ENCODE measurements around the gene RCOR2.

Gene RCOR2

DNA sequence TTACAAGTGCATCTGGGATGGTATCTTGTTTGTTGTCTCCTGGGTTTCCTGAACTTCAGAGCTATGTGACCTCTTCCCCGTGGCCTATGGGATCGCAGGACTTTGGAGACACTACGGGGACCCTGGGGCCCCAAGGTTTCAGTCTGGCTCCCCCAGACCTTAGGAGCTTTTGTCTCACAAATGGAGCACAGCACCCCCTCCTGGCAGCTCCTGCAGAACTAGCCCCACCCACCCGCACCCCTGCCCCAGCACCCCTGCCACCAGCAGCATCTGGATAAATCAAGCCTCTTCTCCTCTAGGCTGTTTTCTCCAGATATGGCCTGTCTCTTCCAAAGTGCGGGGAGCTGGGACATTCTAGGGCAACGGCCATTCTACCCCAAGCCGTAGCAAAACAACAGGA is 10.4 kb downstream of the RCOR2 start:
- no peak for FAIRE-seq

DNA sequence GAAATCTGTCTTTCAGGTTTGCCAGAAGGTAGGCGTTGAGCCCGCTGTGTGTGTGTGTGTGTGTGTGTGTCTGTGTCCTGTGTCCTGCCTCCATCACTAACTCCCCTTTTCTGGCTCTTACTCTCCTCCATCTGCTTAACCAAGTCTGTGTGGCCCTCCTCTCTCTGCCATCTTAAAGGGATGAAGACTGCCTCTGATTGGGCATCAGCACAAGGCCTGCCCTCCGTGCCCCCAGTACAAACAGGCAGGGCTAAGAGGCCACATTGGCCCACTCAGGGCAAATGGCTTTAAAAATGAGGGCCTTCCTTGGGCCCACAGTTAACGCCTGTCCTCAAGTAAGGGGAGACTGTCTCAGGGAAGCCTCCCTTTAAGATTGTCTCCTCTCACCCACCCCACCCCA is 10.9 kb downstream of the RCOR2 start:
- FAIRE-seq: no peak

DNA sequence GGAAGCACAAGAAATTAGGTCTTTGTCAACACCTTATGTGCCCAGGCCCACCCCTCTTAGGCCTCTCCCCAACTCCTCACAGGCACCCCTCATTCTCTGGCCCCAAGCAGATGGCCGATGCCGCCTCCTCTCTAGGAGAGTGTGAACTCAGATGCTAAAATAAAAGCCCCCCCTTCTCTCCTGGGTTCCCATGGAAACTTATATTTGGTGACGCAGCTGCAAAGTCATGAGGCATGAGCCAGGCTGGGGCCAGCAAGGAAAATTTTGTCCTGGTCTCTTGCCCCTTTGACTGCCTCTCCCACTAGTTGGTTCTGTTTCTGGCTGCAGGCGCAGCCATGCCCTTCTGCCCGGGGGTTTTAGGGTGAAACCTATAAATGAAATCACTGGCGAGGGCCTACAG is 11.8 kb downstream of the RCOR2 start:
- no peak for FAIRE-seq

DNA sequence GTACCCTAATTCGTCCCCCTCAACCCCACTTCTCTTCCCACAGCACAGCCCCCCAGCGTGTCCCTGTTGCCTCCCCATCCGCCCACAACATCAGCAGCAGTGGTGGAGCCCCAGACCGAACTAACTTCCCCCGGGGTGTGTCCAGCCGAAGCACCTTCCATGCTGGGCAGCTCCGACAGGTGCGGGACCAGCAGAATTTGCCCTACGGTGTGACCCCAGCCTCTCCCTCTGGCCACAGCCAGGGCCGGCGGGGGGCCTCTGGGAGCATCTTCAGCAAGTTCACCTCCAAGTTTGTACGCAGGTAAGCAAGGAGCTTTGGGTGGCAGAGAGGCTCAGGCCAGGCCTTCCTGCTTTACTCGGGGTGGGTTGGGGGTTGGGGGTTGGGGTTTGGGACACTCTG is 12.2 kb downstream of the RCOR2 start:
- no peak for FAIRE-seq

DNA sequence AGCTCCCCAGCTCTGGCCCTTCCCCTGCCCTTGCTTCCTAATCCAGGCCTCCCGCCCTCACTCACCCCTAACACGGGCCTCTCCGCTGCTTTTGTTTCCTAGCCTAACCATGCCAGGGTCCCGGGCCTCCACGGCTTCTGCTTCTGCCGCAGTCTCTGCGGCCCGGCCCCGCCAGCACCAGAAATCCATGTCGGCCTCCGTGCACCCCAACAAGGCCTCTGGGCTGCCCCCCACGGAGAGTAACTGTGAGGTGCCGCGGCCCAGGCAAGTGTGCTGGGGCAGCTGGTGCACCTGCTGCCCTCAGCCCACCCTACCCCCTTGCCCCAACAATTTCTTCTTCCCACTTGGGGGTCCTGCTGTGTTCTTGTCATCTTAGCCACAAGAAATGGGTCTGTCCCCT is 13.1 kb downstream of the RCOR2 start:
- FAIRE-seq: no peak

DNA sequence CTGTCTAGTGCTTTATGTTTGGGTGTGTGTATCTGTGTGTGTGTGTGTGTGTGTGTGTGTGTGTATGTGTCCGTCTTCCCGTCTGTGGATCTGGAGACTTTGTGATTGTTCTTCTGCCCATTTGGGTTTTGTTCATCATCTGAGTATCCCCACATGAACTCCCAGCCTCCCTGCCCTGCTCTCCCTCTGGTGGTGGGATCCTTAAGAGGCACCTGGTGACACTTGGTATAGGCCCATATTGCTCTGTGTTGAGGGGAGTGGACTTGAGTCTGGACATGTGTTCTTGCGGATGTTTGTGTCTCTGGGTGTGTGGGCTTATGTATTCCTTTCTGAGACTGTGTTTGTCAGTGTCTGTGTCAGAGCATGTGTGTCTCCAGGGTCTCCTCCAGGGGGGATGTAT is 15.3 kb downstream of the RCOR2 start:
- no peak for FAIRE-seq

DNA sequence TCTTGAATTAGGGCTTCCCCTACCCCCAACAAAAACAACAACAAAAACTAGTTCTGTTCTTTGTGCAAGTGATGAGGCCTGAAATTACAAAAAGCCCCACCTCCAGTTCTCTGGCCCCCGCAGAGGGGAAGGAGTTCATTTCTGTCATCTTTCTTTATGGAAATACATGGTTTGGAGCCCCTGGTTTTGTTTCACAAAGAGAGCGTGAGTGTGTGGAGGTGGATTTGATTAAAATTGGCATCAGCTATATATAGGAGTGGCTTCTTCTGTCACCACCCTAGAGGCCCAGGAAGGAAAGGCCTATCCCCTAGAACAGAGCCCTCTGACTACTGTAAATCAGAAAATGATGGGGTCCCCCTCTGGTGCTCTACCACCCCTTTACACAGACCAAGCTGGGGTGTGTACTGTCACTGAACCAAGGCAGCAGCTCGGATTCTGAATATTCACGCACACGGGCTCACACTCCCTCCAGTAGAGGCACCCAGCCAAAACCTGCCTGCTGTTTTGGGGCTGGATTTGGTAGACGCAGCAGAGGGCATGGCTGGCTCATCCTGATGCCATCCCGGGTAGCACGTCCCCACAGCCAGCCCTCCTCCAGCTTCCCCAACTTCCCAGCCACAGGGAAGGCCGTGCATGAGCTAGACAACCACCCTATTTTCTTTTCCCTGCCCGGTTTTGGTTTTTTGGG is 19.4 kb downstream of the RCOR2 start:
- FAIRE-seq: no peak

DNA sequence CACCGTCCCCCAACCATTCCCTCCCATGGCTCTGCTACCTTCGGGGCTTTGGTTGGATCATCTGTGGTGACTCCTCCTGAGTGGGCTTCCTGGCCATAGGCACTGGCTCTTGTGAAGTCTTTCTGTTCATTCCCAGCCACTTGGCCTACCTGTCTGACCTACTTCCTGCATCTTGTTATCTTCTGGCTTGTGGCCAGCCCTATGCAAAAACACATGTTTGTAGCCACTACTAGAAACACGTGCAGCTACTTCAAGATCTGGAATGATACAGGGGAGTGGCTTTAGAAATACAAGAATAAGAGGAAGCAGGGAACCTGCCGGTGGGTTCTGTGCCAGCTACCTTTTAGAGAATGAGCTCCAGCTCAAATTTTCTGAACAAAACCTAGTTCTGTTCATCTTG is 20.9 kb downstream of the RCOR2 start:
- no peak for FAIRE-seq

DNA sequence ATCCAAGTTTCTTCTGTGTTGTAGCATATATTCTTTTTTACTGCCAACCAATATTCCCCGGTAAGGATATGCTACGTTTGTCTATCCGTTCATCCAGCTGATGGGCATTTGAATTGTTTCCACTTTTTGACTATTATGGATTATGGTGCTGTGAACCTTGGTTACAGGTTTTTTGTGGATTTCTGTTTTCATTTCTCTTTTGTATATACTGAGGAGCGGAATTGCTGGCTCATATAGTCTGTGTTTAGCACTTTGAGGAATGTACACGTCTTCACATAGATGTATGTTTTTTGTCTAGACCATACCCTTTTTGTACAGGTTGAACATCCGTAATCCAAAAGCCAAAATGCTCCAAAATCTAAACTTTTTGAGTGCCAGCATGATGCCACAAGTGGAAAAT is 23.6 kb downstream of the RCOR2 start:
- FAIRE-seq: no peak

DNA sequence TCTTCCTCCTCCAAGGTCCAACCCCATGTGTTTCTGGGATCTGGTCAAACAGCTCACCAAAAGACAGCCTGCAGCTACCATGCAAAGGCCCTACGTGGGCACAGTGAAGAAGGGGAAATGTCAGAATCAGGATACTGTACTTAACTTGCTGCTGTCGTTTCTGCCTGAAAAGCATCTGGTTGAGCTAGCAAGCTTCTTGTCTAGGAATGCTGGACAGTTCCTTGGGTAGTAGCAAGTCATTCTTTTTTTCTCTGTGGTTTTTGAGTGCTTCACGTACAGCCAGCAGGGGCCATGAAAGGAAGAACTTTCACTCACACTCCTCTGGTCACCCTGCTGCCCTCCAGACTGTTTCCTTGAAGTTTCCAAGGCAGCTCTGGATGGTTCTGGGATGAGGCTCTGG is 24.7 kb downstream of the RCOR2 start:
- FAIRE-seq: no peak

DNA sequence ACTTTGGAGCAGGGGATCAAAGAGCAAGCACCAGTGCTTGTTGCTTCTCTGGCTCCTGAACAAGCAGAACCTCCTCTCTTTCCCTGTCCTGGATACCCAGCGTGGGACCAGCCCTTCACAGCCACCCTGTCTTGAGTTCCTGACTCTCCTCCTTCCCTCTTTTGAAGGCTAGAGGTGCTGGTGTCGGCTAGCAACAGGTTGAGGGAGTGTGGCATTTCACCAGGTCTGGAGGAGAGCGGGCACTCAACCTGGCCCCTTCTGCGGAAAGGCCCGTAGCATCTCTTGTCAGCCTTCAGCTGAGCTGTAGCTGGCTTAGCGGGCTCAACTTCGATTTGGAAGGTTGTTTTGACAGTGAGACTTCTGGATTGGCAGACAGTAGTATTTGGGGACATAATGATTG is 26.6 kb downstream of the RCOR2 start:
- no peak for FAIRE-seq

DNA sequence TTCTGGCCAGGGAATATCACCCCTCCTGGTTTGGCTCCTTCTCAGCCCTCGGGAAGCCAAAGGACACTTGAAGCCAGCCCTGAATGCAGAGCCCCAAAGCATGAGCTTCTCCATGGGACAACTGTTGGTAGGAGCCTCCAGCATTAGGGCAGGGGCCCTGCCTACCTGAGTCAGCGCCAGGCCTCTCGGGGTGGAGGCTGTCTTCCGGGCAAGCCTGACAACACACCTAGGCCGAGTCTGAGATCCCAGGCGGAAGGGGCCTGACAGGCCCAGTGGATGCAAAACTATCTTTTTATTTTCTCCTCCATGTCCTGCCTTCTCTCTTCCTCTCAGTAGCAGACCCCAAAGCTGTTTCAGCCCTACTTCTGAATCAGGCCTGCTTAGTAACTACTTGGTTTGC is 27.6 kb downstream of the RCOR2 start:
- no peak for FAIRE-seq

DNA sequence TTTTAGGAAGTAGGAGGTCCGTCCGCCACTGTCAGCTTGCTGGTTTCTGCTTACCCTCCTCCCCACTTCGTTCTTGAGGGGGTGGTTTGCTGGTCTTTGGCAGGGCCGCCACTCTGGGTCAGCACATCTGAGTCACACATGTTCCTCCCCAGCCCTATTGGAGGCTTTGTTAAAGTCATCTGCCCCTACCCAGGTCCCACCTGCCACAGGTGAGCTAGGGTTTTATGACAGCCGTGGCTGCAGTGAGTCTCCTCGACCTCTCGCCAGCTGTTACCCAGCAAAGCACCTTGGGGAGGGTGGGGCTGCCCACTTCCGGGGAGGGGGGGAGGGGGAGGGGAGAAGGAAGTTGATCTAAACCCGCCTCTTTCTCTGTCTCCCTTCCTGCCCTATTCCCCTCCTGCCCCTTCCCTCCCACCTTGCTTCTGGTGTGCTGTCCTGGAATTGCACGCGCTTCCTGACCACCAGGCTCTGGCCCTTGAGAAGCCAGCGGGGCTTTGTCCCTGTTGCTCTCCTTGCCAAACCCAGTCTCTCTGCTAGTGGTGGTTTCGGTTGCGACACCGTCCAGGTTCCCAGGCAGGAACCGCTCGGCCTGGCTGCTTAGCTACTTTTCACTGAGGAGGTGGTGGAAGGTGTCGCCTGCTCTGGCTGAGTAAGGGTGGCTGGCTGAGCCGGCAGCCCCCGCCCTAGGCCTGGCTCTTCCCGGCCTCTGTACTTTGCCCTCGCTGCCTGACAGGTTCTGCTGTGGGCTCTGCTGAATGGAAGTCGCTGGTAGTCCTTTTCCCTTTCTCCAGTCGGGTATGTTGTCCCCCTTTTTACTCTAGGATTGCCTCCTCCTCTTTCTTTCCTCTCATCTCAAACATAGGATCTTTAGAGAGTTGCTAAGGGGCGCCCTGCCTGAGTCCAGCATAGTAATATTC is 28.5 kb downstream of the RCOR2 start:
- FAIRE-seq: no peak

DNA sequence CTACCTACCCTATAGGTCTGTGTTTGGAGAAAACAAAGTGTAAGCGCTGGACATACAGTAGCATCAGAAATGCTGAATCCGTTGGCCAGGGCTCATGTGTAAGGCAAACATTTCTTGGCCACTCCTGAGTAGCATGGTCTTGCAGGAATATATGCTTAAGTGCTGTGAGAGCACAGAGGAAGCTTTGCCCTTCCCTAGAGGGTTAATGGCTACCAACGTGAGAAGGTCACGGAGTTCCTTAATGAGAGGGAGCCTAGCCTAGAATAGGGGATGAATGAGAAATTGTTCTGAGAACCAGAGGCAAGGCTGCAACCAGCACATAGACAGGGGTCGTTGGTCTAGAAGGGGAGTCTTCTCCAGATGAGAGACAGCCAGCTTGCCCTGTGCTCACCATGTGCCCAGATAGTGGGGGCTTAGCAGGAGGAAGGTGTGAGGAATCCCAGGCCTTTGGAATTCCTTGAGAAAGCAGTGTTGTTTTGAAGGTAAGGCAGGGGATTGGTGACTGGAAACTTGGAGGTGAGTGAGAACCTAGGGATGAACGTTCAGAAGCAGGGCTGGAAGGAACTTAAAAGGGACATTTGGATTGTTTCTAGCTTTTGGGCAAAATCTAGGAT is 29.5 kb downstream of the RCOR2 start:
- no peak for FAIRE-seq

DNA sequence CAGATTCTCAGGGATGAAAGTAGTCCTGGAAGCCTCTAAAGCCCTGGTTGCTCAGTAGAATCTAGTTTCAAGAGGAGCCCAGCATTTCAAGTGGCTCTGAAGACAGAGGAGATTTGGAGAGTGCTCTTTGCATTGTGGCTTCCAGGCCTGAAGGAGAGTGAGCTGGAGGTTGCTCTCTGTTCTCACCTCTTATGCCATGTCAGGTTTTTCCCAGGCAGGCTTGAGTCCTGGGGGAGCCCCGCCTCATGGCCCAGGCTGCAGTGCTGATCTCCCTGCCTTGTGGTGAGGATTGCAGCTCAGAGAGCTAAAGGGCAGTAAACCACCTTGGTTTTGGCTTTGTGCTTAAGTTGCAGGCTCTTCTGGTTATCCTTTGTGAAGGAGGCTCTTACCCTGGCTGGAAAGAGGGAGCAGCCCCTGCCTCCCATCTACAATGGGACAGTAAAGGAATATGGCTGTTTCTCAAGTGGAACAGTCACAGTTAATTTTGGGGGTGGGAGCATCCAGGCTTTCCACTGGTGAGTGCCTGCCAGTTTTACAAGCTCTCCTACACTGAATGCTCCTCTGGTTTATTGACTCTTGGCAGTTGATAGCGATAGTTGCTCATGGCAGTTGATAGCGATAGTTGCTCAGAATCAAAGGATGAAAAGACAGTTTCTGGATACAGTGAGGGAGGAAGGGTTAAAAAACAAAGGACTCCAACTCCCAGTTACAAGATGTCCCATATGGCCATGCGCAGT is 32.6 kb downstream of the RCOR2 start:
- no peak for FAIRE-seq

DNA sequence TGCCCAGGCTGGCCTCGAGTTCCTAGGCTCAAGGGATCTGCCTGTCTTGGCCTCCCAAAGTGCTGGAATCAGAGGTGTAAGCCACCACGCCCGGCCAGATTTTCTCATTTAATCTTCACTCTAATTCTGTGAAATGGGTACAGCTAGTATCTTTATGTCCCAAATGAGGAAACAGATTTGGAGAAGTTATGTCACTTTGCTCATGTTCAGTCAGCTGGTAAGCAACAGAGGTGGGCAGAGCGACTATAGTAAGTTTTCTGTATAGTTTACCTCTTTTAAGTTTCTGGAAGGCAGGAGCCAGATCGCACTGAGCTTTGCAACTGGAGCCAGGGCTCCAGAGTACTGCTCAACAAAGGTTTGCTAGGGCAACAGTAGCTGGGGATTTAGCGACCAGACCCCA is 33.2 kb downstream of the RCOR2 start:
- no peak for FAIRE-seq

DNA sequence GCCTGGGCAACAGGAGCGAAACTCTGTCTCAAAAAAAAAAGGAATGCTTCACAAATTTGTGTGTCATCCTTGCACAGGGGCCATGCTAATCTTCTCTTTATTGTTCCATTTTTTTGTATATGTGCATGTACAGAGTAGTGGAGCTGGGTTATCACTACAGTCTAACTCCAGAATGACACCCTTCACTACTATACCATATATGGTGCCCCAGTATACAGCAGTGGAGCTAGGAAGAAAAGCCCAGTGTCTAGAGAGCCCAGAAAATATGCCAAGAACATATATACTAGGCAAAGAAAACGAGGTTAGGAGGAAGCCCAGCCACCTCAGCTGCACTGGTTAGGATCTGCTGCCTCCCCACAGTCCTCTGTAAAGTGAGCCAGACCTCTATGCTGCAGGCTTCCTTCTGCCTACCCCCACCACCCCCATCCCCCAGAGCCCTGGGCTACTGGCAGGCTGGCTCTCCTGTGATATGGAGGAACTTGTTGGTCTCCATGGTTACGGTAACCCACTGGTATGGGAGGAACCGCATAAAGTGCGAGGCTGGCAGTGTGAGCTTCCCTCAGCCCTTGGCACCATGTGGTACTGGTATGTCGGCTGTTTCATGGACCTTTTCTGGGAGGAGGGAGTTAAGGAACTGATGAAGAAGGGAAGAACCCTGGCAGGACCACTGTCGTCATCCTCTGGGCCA is 34.3 kb downstream of the RCOR2 start:
- no peak for FAIRE-seq

DNA sequence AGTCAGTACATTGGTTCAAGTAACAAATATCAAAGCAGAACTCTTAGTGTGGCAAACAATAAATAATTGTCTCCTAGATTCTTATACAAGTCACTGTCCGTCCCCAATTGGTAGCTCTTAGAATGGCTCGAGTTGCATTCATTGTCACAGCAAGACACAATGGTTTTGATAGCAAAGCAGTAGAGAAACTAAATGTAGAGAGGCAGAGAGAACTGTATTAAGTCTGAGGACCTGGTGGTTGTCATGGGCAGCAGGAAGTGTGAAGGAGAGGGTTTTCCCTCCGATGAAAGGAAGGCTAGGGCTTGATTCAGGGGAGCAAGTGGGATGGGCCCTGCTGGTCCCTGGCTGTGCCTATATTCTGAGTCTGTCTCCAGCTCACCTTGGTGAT is 36.6 kb downstream of the RCOR2 start:
- FAIRE-seq: no peak

DNA sequence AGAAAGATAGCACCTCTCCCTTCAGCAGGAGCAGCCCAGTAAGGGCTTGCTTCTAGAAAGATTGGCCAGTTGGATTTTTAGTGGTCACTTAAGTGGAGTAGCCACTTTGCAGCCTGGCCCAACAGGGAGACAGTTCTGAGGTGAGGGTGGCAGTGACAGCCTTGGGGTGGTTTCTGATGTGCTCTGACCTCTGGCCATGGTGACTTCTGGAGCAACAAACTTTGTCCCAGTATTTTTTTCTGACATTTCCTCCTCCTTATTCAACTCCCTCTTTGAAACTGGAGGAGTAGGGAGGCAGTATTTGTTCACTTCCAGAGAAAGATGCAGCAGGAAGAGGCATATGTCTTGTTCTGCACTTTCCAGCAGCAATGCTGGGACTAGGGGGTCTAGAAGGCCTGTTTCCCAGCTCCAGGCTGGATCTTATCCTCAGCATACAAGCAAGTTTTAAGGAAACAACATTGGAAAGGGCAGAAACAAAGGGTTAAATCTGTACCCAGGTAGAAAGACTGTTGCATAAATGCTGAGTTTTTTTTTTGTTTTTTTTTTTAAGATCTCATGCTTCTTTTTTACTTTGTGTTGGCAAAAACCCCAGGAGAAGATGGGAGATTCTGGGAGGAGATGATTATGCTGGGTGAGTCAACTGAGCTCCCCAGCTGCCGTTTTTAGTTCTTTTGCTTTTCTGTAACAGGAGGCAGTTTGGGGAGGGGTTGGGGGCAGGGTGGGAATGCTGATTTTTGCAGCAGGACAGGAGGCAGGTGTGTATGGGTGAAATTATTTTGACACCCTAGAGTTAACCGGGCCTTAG is 37.2 kb downstream of the RCOR2 start:
- FAIRE-seq: no peak

DNA sequence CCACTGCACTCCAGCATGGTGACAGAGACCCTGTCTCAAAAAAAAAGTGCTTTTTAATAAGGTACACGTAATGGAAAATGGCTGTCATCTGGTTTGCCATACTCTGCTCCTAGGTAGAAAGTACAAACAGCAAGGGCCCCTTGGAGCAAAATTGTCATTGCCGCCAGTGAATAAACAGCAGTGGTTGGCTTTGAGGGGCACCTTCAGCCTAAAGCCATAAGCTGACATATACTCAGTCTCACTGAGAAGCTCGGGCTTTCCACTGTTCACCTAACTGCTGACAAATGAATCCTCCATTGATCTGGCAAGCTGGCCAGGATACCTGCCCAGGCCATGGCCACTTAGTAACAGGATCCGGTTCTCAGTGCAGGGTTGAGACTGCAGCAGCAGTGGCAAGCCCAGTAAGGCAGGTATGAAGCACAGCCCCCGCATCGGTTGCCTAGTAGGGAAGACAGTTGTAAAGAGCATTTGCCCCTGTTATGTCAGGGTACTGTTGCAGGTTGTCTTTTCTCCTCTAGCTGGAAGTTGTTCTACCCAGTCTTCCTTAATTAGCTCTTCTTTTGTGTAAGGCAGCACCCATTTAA is 39.2 kb downstream of the RCOR2 start:
- FAIRE-seq: no peak

DNA sequence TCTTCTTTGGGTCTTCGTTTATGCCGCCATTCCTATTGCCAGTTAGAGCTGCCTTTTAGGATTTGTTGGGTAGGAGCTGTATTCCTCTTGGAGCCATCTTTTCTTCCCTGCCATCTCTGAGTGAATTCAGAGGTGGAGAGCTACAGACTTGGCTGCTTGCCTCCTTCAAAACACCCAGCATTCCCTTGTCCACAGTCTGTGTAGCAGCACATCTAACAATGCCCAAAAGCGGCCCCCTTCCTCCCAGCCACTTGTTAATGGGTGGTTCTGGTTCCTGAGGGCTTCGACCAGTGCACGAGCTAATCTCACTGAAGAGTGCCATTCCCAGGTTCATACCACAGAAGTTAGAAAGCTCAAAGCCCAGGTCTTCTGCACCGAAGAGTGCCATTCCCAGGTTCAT is 40.3 kb downstream of the RCOR2 start:
- no peak for FAIRE-seq
